ENCODE results near the gene THBS3.
"Not testable (repeated sequence)": the region's sequence is repeated elsewhere in the genome, so short reads cannot be mapped to it uniquely, and the experiment has no call there.

The THBS3 gene

GRCh38 chr1:155219592-155220031 lies 11.9 kb upstream of the THBS3 start:
- no peak for TF ChIP-seq CTCF (IDR thresholded peaks at IDR 0.05; ENCODE audit: insufficient read depth, low read depth, low read length, missing control alignments)
- no peak for DNase-seq (ENCODE audit: low read depth)
- H3K4me3 ChIP-seq (ENCODE audit: low read length), result no peak overlapping the region

GRCh38 chr1:155218854-155219591 lies 11.3 kb upstream of the THBS3 start:
- no peak overlapping the region for H3K4me3 ChIP-seq (ENCODE audit: low read length)
- DNase-seq (ENCODE audit: low read depth), result peak; percentile 64
- no peak for TF ChIP-seq CTCF (IDR thresholded peaks at IDR 0.05; ENCODE audit: insufficient read depth, low read depth, low read length, missing control alignments)

- peak; percentile 52 for DNase-seq (ENCODE audit: low read depth)
- H3K4me3 ChIP-seq (ENCODE audit: low read length), result not testable (repeated sequence)
Measured at GRCh38 chr1:155214702-155215101, 7.0 kb upstream of the THBS3 start.

GRCh38 chr1:155212051-155212440 lies 4.3 kb upstream of the THBS3 start:
- H3K4me3 ChIP-seq (ENCODE audit: low read length); DNase-seq (ENCODE audit: low read depth): not testable (repeated sequence)

GRCh38 chr1:155211381-155212050 lies 3.8 kb upstream of the THBS3 start:
- not testable (repeated sequence) for DNase-seq (ENCODE audit: low read depth); H3K4me3 ChIP-seq (ENCODE audit: low read length)

GRCh38 chr1:155210314-155211104 lies 2.8 kb upstream of the THBS3 start:
- DNase-seq (ENCODE audit: low read depth), result no peak
- no peak overlapping the region for H3K4me3 ChIP-seq (ENCODE audit: low read length)
- TF ChIP-seq CTCF (IDR thresholded peaks at IDR 0.05; ENCODE audit: insufficient read depth, low read depth, low read length, missing control alignments), result no peak

- DNase-seq (ENCODE audit: low read depth), result no peak
- no peak for TF ChIP-seq CTCF (IDR thresholded peaks at IDR 0.05; ENCODE audit: insufficient read depth, low read depth, low read length, missing control alignments)
- H3K4me3 ChIP-seq (ENCODE audit: low read length), result peak overlapping the region; percentile 60
Measured at GRCh38 chr1:155209312-155209721, 1.6 kb upstream of the THBS3 start.

- TF ChIP-seq CTCF (IDR thresholded peaks at IDR 0.05; ENCODE audit: insufficient read depth, low read depth, low read length, missing control alignments), result no peak
- peak within 1 kb of the TSS; percentile 60 for H3K4me3 ChIP-seq (ENCODE audit: low read length)
- peak; percentile 68 for DNase-seq (ENCODE audit: low read depth)
Measured at GRCh38 chr1:155208541-155209311, 1.0 kb upstream of the THBS3 start, which contains the start of gene MTX1. TSS of gene MTX1 (plus strand) at chr1:155208695. CDS start at chr1:155208805, 110 bp downstream.
